ENCODE data around the gene WDR37. TPM values are rescaled to one million over a fixed set of nuclear protein-coding genes. Genes with fewer than 3 reads are reported as not detected.

WDR37 gene
- total and polyA plus RNA-seq, 2 donors from 2014 or later: 6.0 to 23.5 TPM

- Histone ChIP-seq H3K4me3 (ENCODE audit: low read length in 3 of 3) (no peak overlapping the region), H3K4me1 (ENCODE audit: control insufficient read depth in 2 of 3, insufficient read depth in 2 of 3, low read depth in 1 of 3, low read length in 3 of 3) (no peaks in the 10 kb centered on the region), H3K9me3 (ENCODE audit: control insufficient read depth in 2 of 3, insufficient read depth in 1 of 3, low read length in 3 of 3) (no peaks in the 10 kb centered on the region), H3K27me3 (ENCODE audit: control insufficient read depth, insufficient read depth, low read length) (no peaks in the 10 kb centered on the region), H3K27ac (ENCODE audit: low read depth in 2 of 2, low read length in 2 of 2) (no peak overlapping the region), H3K36me3 (ENCODE audit: control insufficient read depth in 2 of 3, insufficient read depth in 3 of 3, low read length in 3 of 3) (peaks cover 3 to 27% (median 21%) of the 10 kb centered on the region in 3 donors), H3K9ac (ENCODE audit: low read length in 3 of 3) (no peak overlapping the region)
- DNase-seq (no peak), FAIRE-seq (no peak)
- intact Hi-C loops (cut with DNase I): no loop called here
- no peak for TF ChIP-seq CTCF (IDR thresholded peaks at IDR 0.05; ENCODE audit: borderline replicate concordance, extremely low read depth, insufficient read depth)
Observed at GRCh38 chr10:1114315-1114714, 58.1 kb downstream of the WDR37 start.

GRCh38 chr10:1114719-1115606 is 58.8 kb downstream of the WDR37 start:
- H3K27ac ChIP-seq (ENCODE audit: low read depth in 2 of 2, low read length in 2 of 2): no peak overlapping the region
- no peak overlapping the region for H3K9ac ChIP-seq (ENCODE audit: low read length in 3 of 3)
- H3K9me3 ChIP-seq (ENCODE audit: control insufficient read depth in 2 of 3, insufficient read depth in 1 of 3, low read length in 3 of 3): no peaks in the 10 kb centered on the region
- no peak for FAIRE-seq
- DNase-seq: no peak
- no peak overlapping the region for H3K4me3 ChIP-seq (ENCODE audit: low read length in 3 of 3)
- TF ChIP-seq CTCF (IDR thresholded peaks at IDR 0.05; ENCODE audit: borderline replicate concordance, extremely low read depth, insufficient read depth): no peak
- H3K4me1 ChIP-seq (ENCODE audit: control insufficient read depth in 2 of 3, insufficient read depth in 2 of 3, low read depth in 1 of 3, low read length in 3 of 3): no peaks in the 10 kb centered on the region
- intact Hi-C loops (cut with DNase I): no loop called here
- H3K36me3 ChIP-seq (ENCODE audit: control insufficient read depth in 2 of 3, insufficient read depth in 3 of 3, low read length in 3 of 3): peaks cover 3 to 30% (median 25%) of the 10 kb centered on the region in 3 donors
- no peaks in the 10 kb centered on the region for H3K27me3 ChIP-seq (ENCODE audit: control insufficient read depth, insufficient read depth, low read length)

- H3K4me3 ChIP-seq (ENCODE audit: low read length in 3 of 3): no peak overlapping the region
- no peaks in the 10 kb centered on the region for H3K9me3 ChIP-seq (ENCODE audit: control insufficient read depth in 2 of 3, insufficient read depth in 1 of 3, low read length in 3 of 3)
- H3K27me3 ChIP-seq (ENCODE audit: control insufficient read depth, insufficient read depth, low read length): no peaks in the 10 kb centered on the region
- intact Hi-C loops (cut with DNase I): no loop called here
- H3K27ac ChIP-seq (ENCODE audit: low read depth in 2 of 2, low read length in 2 of 2): no peak overlapping the region
- peaks cover 3 to 31% (median 30%) of the 10 kb centered on the region in 3 donors for H3K36me3 ChIP-seq (ENCODE audit: control insufficient read depth in 2 of 3, insufficient read depth in 3 of 3, low read length in 3 of 3)
- H3K9ac ChIP-seq (ENCODE audit: low read length in 3 of 3): no peak overlapping the region
- H3K4me1 ChIP-seq (ENCODE audit: control insufficient read depth in 2 of 3, insufficient read depth in 2 of 3, low read depth in 1 of 3, low read length in 3 of 3): no peaks in the 10 kb centered on the region
- FAIRE-seq (no peak), DNase-seq (no peak)
- TF ChIP-seq CTCF (IDR thresholded peaks at IDR 0.05; ENCODE audit: borderline replicate concordance, extremely low read depth, insufficient read depth): no peak
Observed at GRCh38 chr10:1115607-1115955, 59.4 kb downstream of the WDR37 start.

Measured in kidney (tissue), 14 donors.